Vagina (tissue), 2 donors: ENCODE measurements around the gene REXO4. TPM values are rescaled to one million over a fixed set of nuclear protein-coding genes. Genes with fewer than 3 reads are reported as not detected.

Experiments used
- DNase-seq, 2 donors: peaks; one replicate each; pipeline ENCODE4 v3.0.0-alpha.2; 2017; ENCODE audit errors: extremely low spot score in 2 of 2
- H3K27ac ChIP-seq: fragments of 200-600 bp; sonication (generic); one replicate; pipeline ENCODE4 v1.5.1; 2019
- H3K27me3 ChIP-seq: fragments of 200-600 bp; sonication (generic); one replicate; pipeline ENCODE4 v1.5.1; 2019
- H3K36me3 ChIP-seq, 2 donors: fragments of 200-600 bp; sonication (generic); one replicate each; pipeline ENCODE4 v1.5.1; 2017 to 2019
- H3K4me1 ChIP-seq: fragments of 200-600 bp; sonication (generic); one replicate; pipeline ENCODE4 v1.5.1; 2019
- H3K4me3 ChIP-seq, 2 donors: fragments of 200-600 bp; sonication (generic); 1 replicate in 1 of 2; 2 replicates in 1 of 2; pipeline ENCODE4 v1.5.1; 2016 to 2019
- H3K9me3 ChIP-seq: fragments of 200-600 bp; sonication (generic); one replicate; pipeline ENCODE4 v1.5.1; 2019
- CTCF ChIP-seq, 3 experiments: fragments of 450-650 bp in 2 of 3; fragments of 200-600 bp in 1 of 3; sonication (generic) in 1 of 3; IDR thresholded peaks; one replicate each; pipeline ENCODE4 v1.5.1; 2017 to 2019; ENCODE audit warnings: antibody characterized with exemption in 3 of 3, mild to moderate bottlenecking in 2 of 3, moderate library complexity in 2 of 3
- POLR2A ChIP-seq, 2 donors: fragments of 450-650 bp; IDR thresholded peaks; one replicate each; pipeline ENCODE4 v1.6.1; 2017; ENCODE audit warnings: antibody characterized with exemption in 2 of 2, mild to moderate bottlenecking in 2 of 2, moderate library complexity in 2 of 2
- POLR2AphosphoS5 ChIP-seq, 2 donors: sonication (generic); formaldehyde crosslinking; IDR thresholded peaks; one replicate each; pipeline ENCODE4 v1.9.0; 2017; ENCODE audit warnings: antibody characterized with exemption in 2 of 2, mild to moderate bottlenecking in 2 of 2, low read depth in 1 of 2; ENCODE audit not compliant: insufficient read depth in 1 of 2
- intact Hi-C: fragments of 100-400 bp; cut with DNase I; formaldehyde crosslinking; loops from one replicate; pipeline ENCODE4 v1.15.1; 2023
- total RNA-seq: library from RNA; depleted of rRNA; stranded (reverse); fragments of >200 nt; gene quantifications from one replicate; pipeline ENCODE4 v1.2.3, GENCODE V29; 2016

Gene REXO4
- total RNA-seq, 1 donor from 2014 or later = 17.2 TPM

- peaks cover 73% of the 10 kb centered on the region for H3K4me1 ChIP-seq
- H3K27me3 ChIP-seq = no peaks in the 10 kb centered on the region
- TF ChIP-seq CTCF (IDR thresholded peaks at IDR 0.05) (no peak), POLR2AphosphoS5 (IDR thresholded peaks at IDR 0.05; ENCODE audit: insufficient read depth in 1 of 2, low read depth in 1 of 2) (no peak), POLR2A (IDR thresholded peaks at IDR 0.05) (no peak)
- intact Hi-C loops = no loop called here
- no peak overlapping the region for H3K27ac ChIP-seq
- no peak overlapping the region for H3K4me3 ChIP-seq
- no peaks in the 10 kb centered on the region for H3K9me3 ChIP-seq
- no peak for DNase-seq
- peaks cover 6 to 45% of the 10 kb centered on the region in 2 donors for H3K36me3 ChIP-seq
Observed at GRCh38 chr9:133367778-133368177, 50.0 kb downstream of the REXO4 start.

- DNase-seq = no peak
- Histone ChIP-seq H3K4me1 (peaks cover 73% of the 10 kb centered on the region), H3K27me3 (no peaks in the 10 kb centered on the region), H3K27ac (no peak overlapping the region), H3K4me3 (no peak overlapping the region), H3K9me3 (no peaks in the 10 kb centered on the region), H3K36me3 (peaks cover 6 to 50% of the 10 kb centered on the region in 2 donors)
- no peak for TF ChIP-seq CTCF (IDR thresholded peaks at IDR 0.05)
- no peak for TF ChIP-seq POLR2A (IDR thresholded peaks at IDR 0.05)
- no peak for TF ChIP-seq POLR2AphosphoS5 (IDR thresholded peaks at IDR 0.05; ENCODE audit: insufficient read depth in 1 of 2, low read depth in 1 of 2)
- intact Hi-C loops = no loop called here
Observed at GRCh38 chr9:133367221-133367620, 50.6 kb downstream of the REXO4 start.

- Histone ChIP-seq H3K4me3 (no peak overlapping the region), H3K27me3 (no peaks in the 10 kb centered on the region), H3K4me1 (peaks cover 68% of the 10 kb centered on the region), H3K27ac (no peak overlapping the region), H3K36me3 (peaks cover 6 to 58% of the 10 kb centered on the region in 2 donors), H3K9me3 (no peaks in the 10 kb centered on the region)
- intact Hi-C loops = no loop called here
- no peak for DNase-seq
- TF ChIP-seq POLR2AphosphoS5 (IDR thresholded peaks at IDR 0.05; ENCODE audit: insufficient read depth in 1 of 2, low read depth in 1 of 2) (no peak), CTCF (IDR thresholded peaks at IDR 0.05) (no peak), POLR2A (IDR thresholded peaks at IDR 0.05) (no peak)
Observed at GRCh38 chr9:133366435-133366834, 51.4 kb downstream of the REXO4 start.

GRCh38 chr9:133362359-133363044 is 55.3 kb downstream of the REXO4 start:
- no peaks in the 10 kb centered on the region for H3K27me3 ChIP-seq
- H3K36me3 ChIP-seq = peaks cover 6 to 73% of the 10 kb centered on the region in 2 donors
- H3K4me3 ChIP-seq = no peak overlapping the region
- no peak for DNase-seq
- TF ChIP-seq CTCF (IDR thresholded peaks at IDR 0.05) (no peak), POLR2AphosphoS5 (IDR thresholded peaks at IDR 0.05; ENCODE audit: insufficient read depth in 1 of 2, low read depth in 1 of 2) (no peak), POLR2A (IDR thresholded peaks at IDR 0.05) (no peak)
- peaks cover 39% of the 10 kb centered on the region for H3K4me1 ChIP-seq
- H3K27ac ChIP-seq = no peak overlapping the region
- H3K9me3 ChIP-seq = no peaks in the 10 kb centered on the region
- intact Hi-C loops = no loop called here

GRCh38 chr9:133361507-133362092 is 56.2 kb downstream of the REXO4 start:
- Histone ChIP-seq H3K9me3 (no peaks in the 10 kb centered on the region), H3K36me3 (peaks cover 6 to 66% of the 10 kb centered on the region in 2 donors), H3K27ac (no peak overlapping the region), H3K4me1 (peaks cover 44% of the 10 kb centered on the region), H3K27me3 (no peaks in the 10 kb centered on the region), H3K4me3 (no peak overlapping the region)
- no peak for TF ChIP-seq POLR2A (IDR thresholded peaks at IDR 0.05)
- no peak for TF ChIP-seq CTCF (IDR thresholded peaks at IDR 0.05)
- no peak for TF ChIP-seq POLR2AphosphoS5 (IDR thresholded peaks at IDR 0.05; ENCODE audit: insufficient read depth in 1 of 2, low read depth in 1 of 2)
- DNase-seq = no peak
- intact Hi-C loops = no loop called here
